GM12872 (cell line): ENCODE results near the gene UBA3.

Experiments used
- TF ChIP-seq, protein P1 (sequence below): IDR thresholded peaks from 3 replicates; pipeline ENCODE4 v1.5.1; 2011; ENCODE audit warnings: low read depth, mild to moderate bottlenecking, low read length, moderate library complexity; ENCODE audit not compliant: insufficient read depth

Gene UBA3

DNA sequence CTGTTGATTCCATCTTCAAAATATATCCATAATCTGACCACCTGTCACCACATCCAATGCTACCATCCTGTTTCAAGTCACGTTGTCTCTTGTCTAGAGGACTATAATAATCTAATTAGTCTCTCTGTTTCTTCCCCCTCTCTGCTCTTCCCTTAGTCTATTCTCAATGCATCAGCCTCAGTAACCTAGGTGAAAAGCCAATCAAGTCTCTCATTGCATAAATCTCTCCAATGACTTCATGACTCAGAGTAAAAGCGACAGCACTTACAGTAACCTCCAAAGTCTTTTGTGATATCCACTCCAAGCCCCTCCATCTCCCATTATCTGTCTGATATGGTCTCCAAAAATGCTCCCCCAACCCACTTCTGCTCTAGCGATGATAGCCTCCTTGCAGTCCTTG, 7.2 kb downstream of the UBA3 start:
- TF ChIP-seq, protein P1, sequence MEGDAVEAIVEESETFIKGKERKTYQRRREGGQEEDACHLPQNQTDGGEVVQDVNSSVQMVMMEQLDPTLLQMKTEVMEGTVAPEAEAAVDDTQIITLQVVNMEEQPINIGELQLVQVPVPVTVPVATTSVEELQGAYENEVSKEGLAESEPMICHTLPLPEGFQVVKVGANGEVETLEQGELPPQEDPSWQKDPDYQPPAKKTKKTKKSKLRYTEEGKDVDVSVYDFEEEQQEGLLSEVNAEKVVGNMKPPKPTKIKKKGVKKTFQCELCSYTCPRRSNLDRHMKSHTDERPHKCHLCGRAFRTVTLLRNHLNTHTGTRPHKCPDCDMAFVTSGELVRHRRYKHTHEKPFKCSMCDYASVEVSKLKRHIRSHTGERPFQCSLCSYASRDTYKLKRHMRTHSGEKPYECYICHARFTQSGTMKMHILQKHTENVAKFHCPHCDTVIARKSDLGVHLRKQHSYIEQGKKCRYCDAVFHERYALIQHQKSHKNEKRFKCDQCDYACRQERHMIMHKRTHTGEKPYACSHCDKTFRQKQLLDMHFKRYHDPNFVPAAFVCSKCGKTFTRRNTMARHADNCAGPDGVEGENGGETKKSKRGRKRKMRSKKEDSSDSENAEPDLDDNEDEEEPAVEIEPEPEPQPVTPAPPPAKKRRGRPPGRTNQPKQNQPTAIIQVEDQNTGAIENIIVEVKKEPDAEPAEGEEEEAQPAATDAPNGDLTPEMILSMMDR, result no peak

DNA sequence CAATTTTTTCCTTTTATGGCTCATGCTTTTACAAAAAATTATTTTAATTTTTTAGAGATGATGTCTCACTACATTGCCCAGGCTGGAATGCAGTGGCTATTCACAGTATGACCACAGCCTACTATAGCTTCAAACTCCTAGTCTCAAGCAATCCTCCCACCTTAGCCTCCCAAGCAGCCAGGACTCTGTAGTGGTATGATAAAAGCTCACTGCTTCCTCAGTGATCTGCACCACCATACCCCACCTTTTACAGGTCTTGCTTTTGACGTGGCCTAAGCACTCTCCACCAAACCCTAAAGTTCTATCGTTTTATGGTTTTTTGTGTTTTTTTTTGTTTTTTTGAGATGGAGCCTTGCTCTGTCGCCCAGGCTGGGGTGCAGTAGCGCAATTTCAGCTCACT, 14.0 kb downstream of the UBA3 start:
- TF ChIP-seq, protein P1, result no peak

DNA sequence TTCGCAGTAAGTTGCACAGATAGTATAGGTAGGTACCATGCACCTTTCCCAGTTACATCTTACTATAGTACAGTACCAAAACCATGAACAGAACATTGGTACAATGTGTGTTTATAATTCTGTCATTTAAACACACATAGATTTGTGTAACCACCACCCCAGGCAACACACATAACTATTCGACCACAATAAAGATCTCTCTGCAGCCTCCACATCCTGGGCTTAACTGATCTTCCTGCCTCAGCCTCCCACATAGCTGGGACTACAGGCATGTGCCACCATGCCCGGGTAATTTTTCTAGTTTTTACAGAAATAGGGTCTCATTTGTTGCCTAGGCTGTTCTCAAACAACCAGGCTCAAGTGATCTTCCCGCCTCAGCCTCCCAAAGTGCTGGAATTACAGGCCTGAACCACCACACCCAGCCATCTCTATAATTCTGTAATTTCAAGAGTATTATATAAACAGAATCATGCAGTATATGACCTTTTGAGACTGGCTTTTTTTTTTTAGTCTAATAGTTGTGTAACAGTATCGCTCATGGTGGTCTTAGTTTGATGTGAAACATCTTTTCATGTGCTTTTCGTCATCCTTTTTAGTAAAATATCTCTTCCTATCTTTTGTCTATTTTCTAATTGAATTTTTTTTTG, 14.7 kb downstream of the UBA3 start:
- TF ChIP-seq, protein P1, result no peak

DNA sequence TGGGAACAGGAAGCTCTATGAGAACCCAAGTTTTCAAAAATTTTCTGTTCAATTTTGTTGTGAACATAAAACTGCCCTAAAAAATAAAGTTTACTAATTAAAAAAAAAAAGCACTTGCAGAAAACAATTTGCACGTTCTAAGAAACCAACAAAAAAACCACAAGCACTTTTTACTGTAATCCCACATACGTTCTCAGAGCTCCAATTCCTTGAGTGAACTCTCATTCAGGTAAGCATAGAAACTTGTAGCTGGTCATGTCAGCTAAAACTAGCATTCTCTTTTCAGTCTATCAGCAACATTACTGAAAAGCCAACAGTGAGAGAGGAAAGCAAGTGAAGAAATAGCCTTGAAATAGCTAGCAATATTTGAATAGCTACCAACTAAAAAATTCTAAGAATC, 16.5 kb downstream of the UBA3 start:
- TF ChIP-seq, protein P1, result no peak

DNA sequence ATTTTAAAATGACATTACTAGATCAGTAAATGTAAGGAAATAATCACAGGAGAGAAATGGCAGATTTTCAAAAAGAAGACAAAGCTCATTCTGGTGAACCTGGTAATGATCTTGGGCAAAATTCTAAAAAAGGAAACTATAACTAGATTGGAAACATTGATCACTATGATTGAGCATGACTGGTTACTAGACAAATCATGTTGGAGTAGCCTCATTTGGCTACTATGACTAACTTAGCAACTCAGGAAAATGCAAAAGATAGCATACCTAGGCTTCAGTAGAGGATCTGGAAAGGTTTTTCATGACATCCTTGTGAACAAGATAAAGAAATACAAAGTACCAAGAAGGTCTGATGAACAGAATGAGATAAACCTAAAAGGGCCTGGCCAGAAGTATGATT, 20.5 kb downstream of the UBA3 start:
- TF ChIP-seq, protein P1, result no peak

DNA sequence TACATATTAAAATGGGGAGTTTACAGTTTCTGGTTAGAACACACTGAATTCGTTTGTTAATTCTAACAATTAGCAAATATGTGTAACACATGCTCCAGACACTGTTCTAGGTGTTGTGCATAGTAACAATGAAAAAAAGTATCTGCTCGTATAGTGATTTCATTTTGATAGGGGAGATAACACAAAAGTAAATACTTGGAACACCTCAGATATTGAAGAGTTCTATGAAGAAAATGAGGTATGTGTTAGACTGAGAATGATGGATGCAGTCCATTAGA, 21.3 kb downstream of the UBA3 start:
- TF ChIP-seq, protein P1, result no peak

DNA sequence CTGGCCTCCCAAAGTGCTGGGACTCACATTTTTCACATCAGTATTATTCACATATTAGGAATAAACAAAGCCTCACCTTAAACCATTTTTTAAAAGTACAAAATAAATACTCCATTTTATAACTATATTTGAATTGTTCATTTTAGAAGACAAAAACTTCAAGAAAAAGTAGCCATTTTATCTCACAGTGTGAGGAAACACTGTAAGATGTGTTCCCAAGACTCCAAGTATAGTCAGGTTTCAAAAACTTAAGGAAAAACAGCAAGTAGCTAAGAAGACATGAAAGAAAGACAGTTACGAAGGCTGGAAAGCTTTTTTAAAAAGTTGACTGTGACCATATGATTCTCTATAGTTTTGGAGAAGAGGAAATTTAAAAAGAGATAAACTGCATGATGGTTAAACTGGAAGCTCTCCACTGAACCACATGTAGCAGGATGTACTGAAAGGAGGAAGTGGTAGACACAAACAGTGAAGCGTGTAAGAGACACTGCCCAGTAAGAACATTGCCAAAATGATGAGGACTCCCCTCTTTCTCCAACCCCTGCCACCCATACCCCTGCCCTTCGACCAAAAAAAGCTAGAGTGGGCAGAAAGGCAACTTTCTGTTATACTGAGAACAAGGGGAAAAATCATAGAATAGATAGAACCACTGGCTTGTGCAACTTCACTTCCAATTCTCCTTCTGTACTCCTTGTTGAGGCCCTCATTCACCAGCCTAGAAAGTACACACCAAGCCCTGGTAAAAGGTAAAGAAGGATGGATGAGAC, 21.8 kb downstream of the UBA3 start:
- TF ChIP-seq, protein P1, result no peak
